GM06990 (cell line): ENCODE results near the gene HTR3D.

Experiments used
- DNase-seq: peaks from one replicate; pipeline ENCODE4 v3.0.0-alpha.2; 2011; ENCODE audit not compliant: insufficient read length; ENCODE audit errors: extremely low read depth
- H3K27me3 ChIP-seq: replicated peaks from 2 replicates; pipeline ENCODE4 v1.6.0; 2011; ENCODE audit warnings: low read length; ENCODE audit not compliant: control insufficient read depth, insufficient read depth
- H3K36me3 ChIP-seq: 2 replicates; pipeline ENCODE4 v1.5.1; 2011; ENCODE audit warnings: low read length; ENCODE audit not compliant: control insufficient read depth, insufficient read depth
- H3K4me3 ChIP-seq: replicated peaks from 2 replicates; pipeline ENCODE4 v1.5.1; 2011; ENCODE audit warnings: low read depth, mild to moderate bottlenecking, control low read depth, low read length
- TF ChIP-seq, protein P1 (sequence below): IDR thresholded peaks from 2 replicates; pipeline ENCODE4 v1.5.1; 2011; ENCODE audit warnings: low read length, control low read depth, mild to moderate bottlenecking, inconsistent platforms; ENCODE audit not compliant: insufficient read depth, poor library complexity, severe bottlenecking

The HTR3D gene

GRCh38 chr3:184082465-184082864 is 50.9 kb downstream of the HTR3D start:
- no peak overlapping the region for H3K4me3 ChIP-seq
- no peaks in the 10 kb centered on the region for H3K36me3 ChIP-seq
- DNase-seq = no peak
- TF ChIP-seq, protein P1, sequence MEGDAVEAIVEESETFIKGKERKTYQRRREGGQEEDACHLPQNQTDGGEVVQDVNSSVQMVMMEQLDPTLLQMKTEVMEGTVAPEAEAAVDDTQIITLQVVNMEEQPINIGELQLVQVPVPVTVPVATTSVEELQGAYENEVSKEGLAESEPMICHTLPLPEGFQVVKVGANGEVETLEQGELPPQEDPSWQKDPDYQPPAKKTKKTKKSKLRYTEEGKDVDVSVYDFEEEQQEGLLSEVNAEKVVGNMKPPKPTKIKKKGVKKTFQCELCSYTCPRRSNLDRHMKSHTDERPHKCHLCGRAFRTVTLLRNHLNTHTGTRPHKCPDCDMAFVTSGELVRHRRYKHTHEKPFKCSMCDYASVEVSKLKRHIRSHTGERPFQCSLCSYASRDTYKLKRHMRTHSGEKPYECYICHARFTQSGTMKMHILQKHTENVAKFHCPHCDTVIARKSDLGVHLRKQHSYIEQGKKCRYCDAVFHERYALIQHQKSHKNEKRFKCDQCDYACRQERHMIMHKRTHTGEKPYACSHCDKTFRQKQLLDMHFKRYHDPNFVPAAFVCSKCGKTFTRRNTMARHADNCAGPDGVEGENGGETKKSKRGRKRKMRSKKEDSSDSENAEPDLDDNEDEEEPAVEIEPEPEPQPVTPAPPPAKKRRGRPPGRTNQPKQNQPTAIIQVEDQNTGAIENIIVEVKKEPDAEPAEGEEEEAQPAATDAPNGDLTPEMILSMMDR = no peak
- no peaks in the 10 kb centered on the region for H3K27me3 ChIP-seq

DNA sequence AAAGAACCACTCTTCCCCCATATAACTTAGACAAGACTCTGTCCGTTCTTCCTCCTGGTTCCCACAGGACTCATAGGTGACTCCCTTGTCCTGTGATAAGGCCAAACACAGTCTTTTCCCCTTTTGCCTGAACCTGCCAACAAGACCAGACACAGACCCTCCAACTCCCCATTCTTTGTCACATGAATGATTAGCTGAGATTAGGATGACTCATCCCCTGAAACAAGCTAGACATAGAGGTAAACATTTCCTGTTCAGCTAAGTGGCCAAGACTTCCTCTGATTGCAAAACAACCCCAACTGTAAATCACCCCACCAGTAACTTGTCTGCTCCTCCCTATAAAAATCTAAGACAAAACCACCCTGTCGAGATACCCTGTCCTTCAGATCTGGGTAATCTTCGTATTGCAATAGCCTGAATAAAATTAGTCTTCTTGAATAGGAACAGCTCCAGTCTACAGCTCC is 53.9 kb downstream of the HTR3D start:
- no peak overlapping the region for H3K4me3 ChIP-seq

More for the DNA sequence above, 53.9 kb downstream of the HTR3D start:
- no peaks in the 10 kb centered on the region for H3K36me3 ChIP-seq
- TF ChIP-seq, protein P1 = no peak
- DNase-seq = no peak
- H3K27me3 ChIP-seq = no peaks in the 10 kb centered on the region
